RWPE1 (cell line): ENCODE data around the gene INPP5F.
A peak's percentile ranks its signal among the peaks of the same experiment; 100 is the strongest.

Experiments
- CTCF ChIA-PET: fragments of 350-600 bp; sonication (Branson Sonifier 250); formaldehyde crosslinking; extraction: SDS; loops from one replicate; lab custom pipeline; 2021; lab: Yijun Ruan, JAX
- POLR2A ChIA-PET: fragments of 400-600 bp; formaldehyde crosslinking; extraction: SDS; loops from one replicate; lab custom pipeline; 2020; ENCODE audit warnings: antibody characterized with exemption; ENCODE audit not compliant: low non-redundant PET; lab: Yijun Ruan, JAX
- DNase-seq: peaks from one replicate; pipeline ENCODE4 v3.0.0; 2012; ENCODE audit warnings: low spot score
- H3K27ac ChIP-seq: fragments of 450-650 bp; 2 replicates; pipeline ENCODE4 v1.5.1; 2017
- TF ChIP-seq, protein P1 (sequence below): fragments of 450-650 bp; conservative IDR thresholded peaks from 2 replicates; pipeline ENCODE4 v1.5.1; 2017; ENCODE audit warnings: low read depth, mild to moderate bottlenecking

INPP5F gene

GRCh38 chr10:119758448-119759195 lies 32.8 kb downstream of the INPP5F start:
- TF ChIP-seq, protein P1, sequence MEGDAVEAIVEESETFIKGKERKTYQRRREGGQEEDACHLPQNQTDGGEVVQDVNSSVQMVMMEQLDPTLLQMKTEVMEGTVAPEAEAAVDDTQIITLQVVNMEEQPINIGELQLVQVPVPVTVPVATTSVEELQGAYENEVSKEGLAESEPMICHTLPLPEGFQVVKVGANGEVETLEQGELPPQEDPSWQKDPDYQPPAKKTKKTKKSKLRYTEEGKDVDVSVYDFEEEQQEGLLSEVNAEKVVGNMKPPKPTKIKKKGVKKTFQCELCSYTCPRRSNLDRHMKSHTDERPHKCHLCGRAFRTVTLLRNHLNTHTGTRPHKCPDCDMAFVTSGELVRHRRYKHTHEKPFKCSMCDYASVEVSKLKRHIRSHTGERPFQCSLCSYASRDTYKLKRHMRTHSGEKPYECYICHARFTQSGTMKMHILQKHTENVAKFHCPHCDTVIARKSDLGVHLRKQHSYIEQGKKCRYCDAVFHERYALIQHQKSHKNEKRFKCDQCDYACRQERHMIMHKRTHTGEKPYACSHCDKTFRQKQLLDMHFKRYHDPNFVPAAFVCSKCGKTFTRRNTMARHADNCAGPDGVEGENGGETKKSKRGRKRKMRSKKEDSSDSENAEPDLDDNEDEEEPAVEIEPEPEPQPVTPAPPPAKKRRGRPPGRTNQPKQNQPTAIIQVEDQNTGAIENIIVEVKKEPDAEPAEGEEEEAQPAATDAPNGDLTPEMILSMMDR: no peak
- CTCF ChIA-PET: interaction anchor here (3.2 kb wide), 1 partner anchor 8 kb away, joined by 20 read pairs; no protein-coding TSS in a partner anchor
- DNase-seq: no peak
- POLR2A ChIA-PET: no interaction called here
- H3K27ac ChIP-seq: no peak overlapping the region

GRCh38 chr10:119759832-119760231 lies 34.0 kb downstream of the INPP5F start:
- H3K27ac ChIP-seq: no peak overlapping the region; the same call in 1 of the 2 replicates
- POLR2A ChIA-PET: no interaction called here
- DNase-seq: no peak
- CTCF ChIA-PET: interaction anchor here (0.6 to 3.2 kb wide), 3 partner anchors 9 to 18 kb away, joined by 3 to 20 read pairs (median 3); no protein-coding TSS in a partner anchor
- TF ChIP-seq, protein P1: no peak

DNA sequence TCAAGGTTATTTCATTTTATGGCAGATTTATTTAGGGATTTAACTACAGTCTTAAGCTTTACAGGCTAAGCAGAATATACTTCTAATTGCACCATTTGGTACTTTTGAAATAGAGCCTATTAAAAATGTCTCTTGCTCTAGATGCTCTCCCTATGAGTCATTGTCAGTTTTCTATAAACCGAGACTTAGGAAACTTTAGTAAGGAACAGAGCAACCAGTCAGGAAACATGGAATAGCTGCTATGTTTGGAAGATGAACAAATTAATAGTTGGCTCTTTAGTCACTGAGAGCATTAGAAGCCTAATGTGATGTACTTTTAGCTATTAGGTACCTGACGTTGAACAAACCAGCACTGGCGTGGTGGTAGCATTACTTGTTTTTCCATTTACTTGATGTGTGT lies 35.3 kb downstream of the INPP5F start:
- ChIA-PET POLR2A (no interaction called here), CTCF (interaction anchor here (0.7 to 3.2 kb wide), 2 partner anchors 10 to 66 kb away, joined by 3 to 20 read pairs; no protein-coding TSS in a partner anchor)
- TF ChIP-seq, protein P1: no peak
- DNase-seq: peak; percentile 55
- H3K27ac ChIP-seq: no peak overlapping the region

DNA sequence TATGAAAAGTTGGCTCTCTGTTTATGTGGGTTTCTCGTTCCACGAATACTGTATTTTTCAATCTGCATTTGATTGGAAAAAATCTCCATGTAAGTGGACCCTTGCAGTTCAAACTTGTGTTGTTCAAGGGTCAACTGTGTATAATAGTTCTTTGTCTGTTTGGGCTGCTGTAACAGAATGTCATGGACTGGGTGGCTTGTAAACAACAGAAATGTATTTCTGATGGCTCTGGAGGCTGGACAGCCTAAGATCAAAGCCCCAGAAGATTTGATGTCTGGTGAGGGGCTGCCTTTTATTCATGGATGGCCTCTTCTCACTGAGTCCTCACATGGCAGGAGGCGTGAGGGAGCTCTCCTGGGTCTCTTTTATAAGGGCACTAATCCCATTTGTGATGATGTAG lies 36.2 kb downstream of the INPP5F start:
- no peak overlapping the region for H3K27ac ChIP-seq
- TF ChIP-seq, protein P1: no peak
- no peak for DNase-seq
- ChIA-PET POLR2A (no interaction called here), CTCF (interaction anchor here (0.7 kb wide), 1 partner anchor 67 kb away, joined by 3 read pairs; no protein-coding TSS in a partner anchor)

- no peak for DNase-seq
- ChIA-PET CTCF (interaction anchor here (1.4 kb wide), 1 partner anchor 13 kb away, joined by 4 read pairs; no protein-coding TSS in a partner anchor), POLR2A (no interaction called here)
- no peak overlapping the region for H3K27ac ChIP-seq
- TF ChIP-seq, protein P1: no peak
Measured at GRCh38 chr10:119762805-119763798, 37.3 kb downstream of the INPP5F start.
